Esophagus muscularis mucosa (tissue), 4 donors: ENCODE data around the gene EXOC6B. TPM values are rescaled to one million over a fixed set of nuclear protein-coding genes. Genes with fewer than 3 reads are reported as not detected.
"Not testable (repeated sequence)": the region's sequence is repeated elsewhere in the genome, so short reads cannot be mapped to it uniquely, and the experiment has no call there.

Source experiments
- DNase-seq: peaks from one replicate; pipeline ENCODE4 v3.0.0-alpha.2; 2017; ENCODE audit errors: extremely low spot score
- H3K27ac ChIP-seq, 4 donors: fragments of 200-600 bp; sonication (generic); replicated peaks in 1 of 4; 1 replicate in 3 of 4; 2 replicates in 1 of 4; pipeline ENCODE4 v1.5.1; 2016 to 2019; ENCODE audit warnings: mild to moderate bottlenecking in 1 of 4
- H3K27me3 ChIP-seq, 4 donors: fragments of 200-600 bp; sonication (generic); one replicate each; pipeline versions ENCODE4 v1.5.1 to v1.6.0; 2016 to 2019
- H3K36me3 ChIP-seq, 4 donors: fragments of 200-600 bp; sonication (generic); one replicate each; pipeline ENCODE4 v1.5.1; 2016 to 2019
- H3K4me1 ChIP-seq, 4 donors: fragments of 200-600 bp; sonication (generic); one replicate each; pipeline ENCODE4 v1.5.1; 2016 to 2019
- H3K4me3 ChIP-seq, 4 donors: fragments of 200-600 bp; sonication (generic); 1 replicate in 2 of 4; 2 replicates in 2 of 4; pipeline ENCODE4 v1.5.1; 2016 to 2019; ENCODE audit warnings: mild to moderate bottlenecking in 4 of 4, moderate library complexity in 1 of 4
- H3K9me3 ChIP-seq, 4 donors: fragments of 200-600 bp; sonication (generic); 1 replicate in 3 of 4; 2 replicates in 1 of 4; pipeline ENCODE4 v1.5.1; 2016 to 2019
- CTCF ChIP-seq, 3 experiments: fragments of 200-600 bp in 2 of 3; fragments of 450-650 bp in 1 of 3; sonication (generic) in 2 of 3; IDR thresholded peaks; one replicate each; pipeline ENCODE4 v1.5.1; 2017 to 2019; ENCODE audit warnings: antibody characterized with exemption in 3 of 3, mild to moderate bottlenecking in 2 of 3, moderate library complexity in 1 of 3
- EP300 ChIP-seq: sonication (generic); formaldehyde crosslinking; IDR thresholded peaks from one replicate; pipeline ENCODE4 v1.6.1; 2017; ENCODE audit warnings: antibody characterized with exemption
- POLR2A ChIP-seq: fragments of 450-650 bp; IDR thresholded peaks from one replicate; pipeline ENCODE4 v1.6.1; 2017; ENCODE audit warnings: antibody characterized with exemption, moderate library complexity, mild to moderate bottlenecking, low read depth
- POLR2AphosphoS5 ChIP-seq, 2 donors: sonication (generic); formaldehyde crosslinking; IDR thresholded peaks; one replicate each; pipeline ENCODE4 v1.6.1; 2017; ENCODE audit warnings: antibody characterized with exemption in 2 of 2
- WGBS: methylation state at CpG from one replicate; pipeline ENCODE4 v1.1.5; 2018; 5-methylcytosine and 5-hydroxymethylcytosine counted together
- intact Hi-C: fragments of 100-400 bp; cut with DNase I; formaldehyde crosslinking; loops from one replicate; pipeline ENCODE4 v1.15.1; 2023
- total RNA-seq, 4 donors: library from RNA; depleted of rRNA; stranded (reverse); fragments of >200 nt; gene quantifications; one replicate each; pipeline versions ENCODE4 v1.1.0 to v1.2.1, GENCODE V29; 2016

Gene EXOC6B
- total RNA-seq, 4 donors from 2014 or later = 24.5 to 45.9 (median 37.4) TPM

GRCh38 chr2:72665448-72665847 lies 160.4 kb downstream of the EXOC6B start:
- Histone ChIP-seq H3K4me1 (no peaks in the 10 kb centered on the region), H3K36me3 (no peaks in the 10 kb centered on the region), H3K9me3 (peaks cover 0 to 25% (median 9%) of the 10 kb centered on the region in 4 donors), H3K27ac (no peak overlapping the region), H3K27me3 (no peaks in the 10 kb centered on the region), H3K4me3 (no peak overlapping the region)
- TF ChIP-seq EP300 = no peak
- TF ChIP-seq POLR2AphosphoS5 (IDR thresholded peaks at IDR 0.05) = no peak
- no peak for TF ChIP-seq POLR2A
- no peak for TF ChIP-seq CTCF (IDR thresholded peaks at IDR 0.05)
- DNase-seq = no peak
- intact Hi-C loops = no loop called here
- WGBS = 100% methylated on average over 2 of the region's 2 CpGs

GRCh38 chr2:72661985-72662384 lies 163.8 kb downstream of the EXOC6B start:
- no peaks in the 10 kb centered on the region for H3K4me1 ChIP-seq
- TF ChIP-seq POLR2A (no peak), POLR2AphosphoS5 (IDR thresholded peaks at IDR 0.05) (no peak), CTCF (IDR thresholded peaks at IDR 0.05) (no peak), EP300 (no peak)
- intact Hi-C loops = no loop called here
- no peaks in the 10 kb centered on the region for H3K36me3 ChIP-seq
- no peak overlapping the region for H3K27ac ChIP-seq
- WGBS = 74% methylated on average over 2 of the region's 2 CpGs
- H3K4me3 ChIP-seq = no peak overlapping the region
- no peak for DNase-seq
- H3K9me3 ChIP-seq = peaks cover 0 to 18% (median 6%) of the 10 kb centered on the region in 4 donors
- H3K27me3 ChIP-seq = no peaks in the 10 kb centered on the region

- Histone ChIP-seq H3K27ac (no peak overlapping the region), H3K4me3 (no peak overlapping the region), H3K27me3 (no peaks in the 10 kb centered on the region), H3K36me3 (no peaks in the 10 kb centered on the region), H3K9me3 (peaks cover 0 to 5% (median 0%) of the 10 kb centered on the region in 4 donors), H3K4me1 (no peaks in the 10 kb centered on the region)
- intact Hi-C loops = no loop called here
- 95% methylated on average over 6 of the region's 6 CpGs for WGBS
- TF ChIP-seq CTCF (IDR thresholded peaks at IDR 0.05) (no peak), EP300 (no peak), POLR2AphosphoS5 (IDR thresholded peaks at IDR 0.05) (no peak), POLR2A (no peak)
- DNase-seq = no peak
Measured at GRCh38 chr2:72649810-72650209, 176.0 kb downstream of the EXOC6B start.

- intact Hi-C loops, H3K36me3 ChIP-seq, H3K4me1 ChIP-seq, H3K9me3 ChIP-seq, H3K27ac ChIP-seq, H3K27me3 ChIP-seq, H3K4me3 ChIP-seq, DNase-seq: not testable (repeated sequence)
- 96% methylated on average over 8 of the region's 8 CpGs for WGBS
Measured at GRCh38 chr2:72641221-72641620, 184.6 kb downstream of the EXOC6B start.

GRCh38 chr2:72638600-72639211 lies 187.1 kb downstream of the EXOC6B start:
- TF ChIP-seq CTCF (IDR thresholded peaks at IDR 0.05) (no peak), POLR2AphosphoS5 (IDR thresholded peaks at IDR 0.05) (no peak), POLR2A (no peak), EP300 (no peak)
- WGBS = 86% methylated on average over 6 of the region's 6 CpGs
- Histone ChIP-seq H3K4me1 (no peaks in the 10 kb centered on the region), H3K27me3 (no peaks in the 10 kb centered on the region), H3K27ac (no peak overlapping the region), H3K4me3 (no peak overlapping the region), H3K36me3 (no peaks in the 10 kb centered on the region), H3K9me3 (no peaks in the 10 kb centered on the region)
- no peak for DNase-seq
- intact Hi-C loops = no loop called here
